Cardiac fibroblast (primary cell): ENCODE data around the gene GMIP.
"Not testable (repeated sequence)": the region's sequence is repeated elsewhere in the genome, so short reads cannot be mapped to it uniquely, and the experiment has no call there.

Source experiments
- DNase-seq, 2 donors: peaks; one replicate each; pipeline versions ENCODE4 v3.0.0 to v3.0.0-alpha.2; 2010; ENCODE audit warnings: low read depth in 2 of 2
- H3K4me3 ChIP-seq, 2 donors: replicated peaks in 1 of 2; 1 replicate in 1 of 2; 2 replicates in 1 of 2; pipeline ENCODE4 v1.5.1; 2011; ENCODE audit warnings: low read depth in 2 of 2, low read length in 2 of 2, mild to moderate bottlenecking in 2 of 2, moderate library complexity in 1 of 2
- CTCF ChIP-seq: IDR thresholded peaks from one replicate; pipeline ENCODE4 v1.5.1; 2011; ENCODE audit warnings: low read depth, mild to moderate bottlenecking, low read length, inconsistent platforms

GMIP gene

GRCh38 chr19:19606021-19606420 is 37.4 kb downstream of the GMIP start:
- no peak overlapping the region for H3K4me3 ChIP-seq
- DNase-seq = no peak
- TF ChIP-seq CTCF = no peak

GRCh38 chr19:19602713-19603324 is 40.6 kb downstream of the GMIP start:
- no peak for DNase-seq
- no peak for TF ChIP-seq CTCF
- no peak overlapping the region for H3K4me3 ChIP-seq

- TF ChIP-seq CTCF = no peak
- H3K4me3 ChIP-seq = no peak overlapping the region
- DNase-seq = no peak
These were observed 41.2 kb downstream of the GMIP start for GRCh38 chr19:19602136-19602712.

GRCh38 chr19:19600793-19601330 is 42.6 kb downstream of the GMIP start:
- no peak for TF ChIP-seq CTCF
- no peak for DNase-seq
- H3K4me3 ChIP-seq = no peak overlapping the region

GRCh38 chr19:19598728-19599451 is 44.6 kb downstream of the GMIP start:
- not testable (repeated sequence) for H3K4me3 ChIP-seq, DNase-seq

GRCh38 chr19:19597809-19598306 is 45.6 kb downstream of the GMIP start:
- no peak for TF ChIP-seq CTCF
- H3K4me3 ChIP-seq = no peak overlapping the region
- DNase-seq = peak; percentile 5 to 29

- DNase-seq = peak; percentile 34 to 39
- no peak overlapping the region for H3K4me3 ChIP-seq
These were observed 48.2 kb downstream of the GMIP start for GRCh38 chr19:19595171-19595701.

More at GRCh38 chr19:19595171-19595701, 48.2 kb downstream of the GMIP start:
- no peak for TF ChIP-seq CTCF
